Keratinocyte (primary cell): ENCODE measurements around the gene RNF182.

Experiments
- CTCF ChIP-seq, 3 experiments: IDR thresholded peaks in 1 of 3; conservative IDR thresholded peaks in 1 of 3; optimal IDR thresholded peaks in 1 of 3; 2 replicates in 2 of 3; 3 replicates in 1 of 3; pipeline versions ENCODE3 to v1.5.1; 2011; ENCODE audit warnings: low read length in 3 of 3, mild to moderate bottlenecking in 3 of 3, moderate library complexity in 2 of 3, control low read depth in 1 of 3, inconsistent platforms in 1 of 3; ENCODE audit not compliant: insufficient read depth in 2 of 3; ENCODE audit errors: extremely low read depth in 1 of 3
- EZH2 ChIP-seq: IDR thresholded peaks from one replicate; pipeline ENCODE4 v1.6.1; 2012; ENCODE audit warnings: inconsistent platforms, mild to moderate bottlenecking, low read length, moderate library complexity

- TF ChIP-seq CTCF (optimal IDR thresholded peaks at IDR 0.05 in 1 of 3, IDR thresholded peaks at IDR 0.05 in 1 of 3, conservative IDR thresholded peaks at IDR 0.05 in 1 of 3; ENCODE audit: extremely low read depth in 1 of 3, insufficient read depth in 2 of 3, low read length in 3 of 3) (no peak), EZH2 (no peak)
These were observed 61.0 kb downstream of the RNF182 start for GRCh38 chr6:13985663-13986325.
